HepG2 (cell line): Measurements from ENCODE around the gene RHBG. TPM values are rescaled to one million over a fixed set of nuclear protein-coding genes. Genes with fewer than 3 reads are reported as not detected.

Experiments
- BRD4 ChIP-seq: sonication (generic); formaldehyde crosslinking; IDR thresholded peaks from 2 replicates; pipeline ENCODE4 v1.4.0; 2020; ENCODE audit warnings: missing genetic modification reagents
- DMTF1 ChIP-seq: sonication (generic); formaldehyde crosslinking; IDR thresholded peaks from 2 replicates; pipeline ENCODE4 v1.4.0; 2020; ENCODE audit warnings: mild to moderate bottlenecking, missing genetic modification reagents
- EEA1 ChIP-seq: sonication (generic); formaldehyde crosslinking; IDR thresholded peaks from 2 replicates; pipeline ENCODE4 v1.5.1; 2020; ENCODE audit warnings: mild to moderate bottlenecking, missing genetic modification reagents, borderline replicate concordance
- KLF11 ChIP-seq: IDR thresholded peaks from 2 replicates; pipeline ENCODE4 v1.6.1; 2016; ENCODE audit warnings: missing compliant biosample characterization
- KLF6 ChIP-seq: IDR thresholded peaks from 2 replicates; pipeline ENCODE4 v1.8.0; 2016; ENCODE audit warnings: missing biosample characterization, missing genetic modification reagents
- MAZ ChIP-seq, 2 experiments: sonication (generic) in 1 of 2; formaldehyde crosslinking in 1 of 2; IDR thresholded peaks; 2 replicates each; pipeline versions ENCODE4 v1.5.0 to v1.6.1; 2012 to 2020; ENCODE audit warnings: low read depth in 2 of 2, mild to moderate bottlenecking in 2 of 2, borderline replicate concordance in 1 of 2, improper control_type of control experiment in 1 of 2, low read length in 1 of 2, missing genetic modification reagents in 1 of 2, moderate library complexity in 1 of 2
- PCBP1 ChIP-seq: fragments of 200-400 bp; formaldehyde crosslinking; IDR thresholded peaks from 2 replicates; pipeline ENCODE4 v1.6.1; 2017; ENCODE audit warnings: mild to moderate bottlenecking, low read depth, low read length, borderline replicate concordance
- RARA ChIP-seq: IDR thresholded peaks from 2 replicates; pipeline ENCODE4 v1.6.1; 2016; ENCODE audit warnings: missing genetic modification reagents, missing compliant biosample characterization
- SMAD1 ChIP-seq: sonication (generic); formaldehyde crosslinking; IDR thresholded peaks from 2 replicates; pipeline ENCODE4 v1.4.0; 2020; ENCODE audit warnings: missing genetic modification reagents, low read depth, mild to moderate bottlenecking, borderline replicate concordance
- SMC3 ChIP-seq: IDR thresholded peaks from 2 replicates; pipeline ENCODE4 v1.6.1; 2011; ENCODE audit warnings: low read length, improper control_type of control experiment
- SRF ChIP-seq: IDR thresholded peaks from 2 replicates; pipeline ENCODE4 v1.6.1; 2011; ENCODE audit warnings: mild to moderate bottlenecking, low read depth, low read length, moderate library complexity
- TCF12 ChIP-seq, 2 experiments: fragments of 450-650 bp in 1 of 2; sonication (generic) in 1 of 2; formaldehyde crosslinking in 1 of 2; IDR thresholded peaks; 2 replicates each; pipeline versions ENCODE4 v1.6.1 to v1.8.0; 2017 to 2022; ENCODE audit warnings: antibody characterized with exemption in 1 of 2, mild to moderate bottlenecking in 1 of 2, missing genetic modification reagents in 1 of 2, moderate library complexity in 1 of 2
- TSC22D2 ChIP-seq: sonication (generic); formaldehyde crosslinking; IDR thresholded peaks from 2 replicates; pipeline ENCODE4 v1.5.1; 2020; ENCODE audit warnings: missing genetic modification reagents, mild to moderate bottlenecking, borderline replicate concordance
- ZBTB39 ChIP-seq: sonication (generic); formaldehyde crosslinking; IDR thresholded peaks from 2 replicates; pipeline ENCODE4 v1.5.0; 2020; ENCODE audit warnings: missing genetic modification reagents
- ZFP36 ChIP-seq: fragments of 150-350 bp; IDR thresholded peaks from 2 replicates; pipeline ENCODE4 v1.6.1; 2018; ENCODE audit warnings: borderline replicate concordance, low read length, low read depth; ENCODE audit not compliant: partially characterized antibody
- ZFP91 ChIP-seq: sonication (generic); formaldehyde crosslinking; IDR thresholded peaks from 2 replicates; pipeline ENCODE4 v1.9.0; 2022; ENCODE audit warnings: missing genetic modification reagents, mild to moderate bottlenecking, borderline replicate concordance
- ZNF224 ChIP-seq: sonication (generic); formaldehyde crosslinking; IDR thresholded peaks from 2 replicates; pipeline ENCODE4 v1.5.0; 2020; ENCODE audit warnings: mild to moderate bottlenecking, missing genetic modification reagents
- ZNF281 ChIP-seq: sonication (generic); formaldehyde crosslinking; IDR thresholded peaks from 2 replicates; pipeline ENCODE4 v1.4.0; 2020; ENCODE audit warnings: missing genetic modification reagents, borderline replicate concordance
- ZNF781 ChIP-seq: sonication (generic); formaldehyde crosslinking; IDR thresholded peaks from 2 replicates; pipeline ENCODE4 v1.5.1; 2020; ENCODE audit warnings: borderline replicate concordance, mild to moderate bottlenecking, missing genetic modification reagents; ENCODE audit errors: not compliant biosample characterization
- polyA plus RNA-seq, 8 experiments: library from polyadenylated mRNA; depleted of rRNA in 3 of 8; stranded (reverse) in 7 of 8; unstranded in 1 of 8; fragments of >200 nt; fragmentation: Illumina TruSeq in 4 of 8; extraction: Trizol in 4 of 8; gene quantifications; 2 replicates each; pipeline versions ENCODE4 v1.2.1 to v1.2.3, GENCODE V29; 2011 to 2016; ENCODE audit warnings: low read depth in 4 of 8, missing spikeins in 1 of 8, mixed read lengths in 1 of 8; ENCODE audit not compliant: insufficient read depth in 1 of 8
- total RNA-seq, 5 experiments: library from RNA; depleted of rRNA; stranded (reverse); fragments of >200 nt; fragmentation: Illumina TruSeq; extraction: Trizol; gene quantifications; 2 replicates each; pipeline ENCODE4 v1.2.3, GENCODE V29; 2016; ENCODE audit warnings: low read depth in 1 of 5

RHBG gene
- total and polyA plus RNA-seq, 2 of the 13 experiments (the other 11 are each of a cell fraction or from before 2014, with no cell fraction given), result 61.8 to 73.5 TPM

GRCh38 chr1:156356875-156357534 is 12.0 kb upstream of the RHBG start (continued):
- peak; percentile 62 for TF ChIP-seq ZFP91 (CRISPR knock-in tag)
- 0 out of 2 replicates have a peak, but pooled peaks have one; percentile 58 for TF ChIP-seq PCBP1
- no peak for TF ChIP-seq ZNF224 (CRISPR knock-in tag)
- TF ChIP-seq SRF, result no peak
- TF ChIP-seq ZNF781 (CRISPR knock-in tag), result peak; percentile 27
- TF ChIP-seq TCF12 (IDR thresholded peaks at IDR 0.05), result no peak
- TF ChIP-seq TCF12 (CRISPR knock-in tag; IDR thresholded peaks at IDR 0.05), result no peak
- TF ChIP-seq KLF11 (CRISPR knock-in tag), result peak; percentile 69; the same call in 1 of the 2 replicates
- peak; percentile 68; the same call in 1 of the 2 replicates for TF ChIP-seq ZNF281 (CRISPR knock-in tag)
- 0 out of 2 replicates have a peak, but pooled peaks have one; percentile 48 for TF ChIP-seq KLF6 (CRISPR knock-in tag)
- no peak for TF ChIP-seq RARA (CRISPR knock-in tag)
- TF ChIP-seq ZFP36, result no peak
- peak; percentile 45; the same call in 1 of the 2 replicates for TF ChIP-seq SMC3
- peak; percentile 69; the same call in 1 of the 2 replicates for TF ChIP-seq SMAD1 (CRISPR knock-in tag)
- TF ChIP-seq EEA1 (CRISPR knock-in tag), result 0 out of 2 replicates have a peak, but pooled peaks have one; percentile 76
- no peak for TF ChIP-seq BRD4 (CRISPR knock-in tag)
- TF ChIP-seq TSC22D2 (CRISPR knock-in tag), result peak; percentile 58; the same call in 1 of the 2 replicates
- no peak for TF ChIP-seq ZBTB39 (CRISPR knock-in tag)
- peak; percentile 53; the same call in 1 of the 2 replicates for TF ChIP-seq MAZ (IDR thresholded peaks at IDR 0.05; ENCODE audit: borderline replicate concordance, low read depth, low read length)
- peak; percentile 69 for TF ChIP-seq MAZ (CRISPR knock-in tag; IDR thresholded peaks at IDR 0.05; ENCODE audit: low read depth)
- TF ChIP-seq DMTF1 (CRISPR knock-in tag), result no peak
